GM19468 (cell line): ENCODE data around the gene RNF8.
"Not testable (repeated sequence)": the region's sequence is repeated elsewhere in the genome, so short reads cannot be mapped to it uniquely, and the experiment has no call there.

Experiments used
- ATAC-seq: cut with Tn5 transposase; IDR thresholded peaks from one replicate; pipeline ENCODE4 v1.9.1; 2021; ENCODE audit warnings: mild to moderate bottlenecking, moderate library complexity, moderate number of reproducible peaks; ENCODE audit not compliant: unreplicated experiment; ENCODE audit errors: extremely low read depth

Gene RNF8

DNA sequence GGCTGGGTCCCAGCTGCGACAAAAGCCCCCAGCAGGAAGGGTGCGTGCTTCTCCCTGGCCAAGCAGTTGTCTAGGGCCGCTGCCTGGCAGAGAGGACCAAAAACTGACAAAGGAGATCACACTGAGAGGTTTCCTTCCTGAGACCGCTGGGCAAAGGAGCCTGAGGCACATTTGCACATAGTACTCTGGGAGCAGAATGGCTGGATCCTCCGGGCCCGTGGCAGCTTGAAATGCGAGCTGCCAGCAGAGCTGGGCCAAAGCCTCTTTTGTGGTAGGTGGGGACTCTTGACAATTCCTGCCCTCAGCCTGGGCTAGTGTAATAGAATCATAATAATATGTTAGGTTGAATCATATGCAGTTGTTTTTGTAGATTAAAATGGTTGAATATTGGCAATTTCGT lies 33.1 kb upstream of the RNF8 start:
- ATAC-seq = no peak

DNA sequence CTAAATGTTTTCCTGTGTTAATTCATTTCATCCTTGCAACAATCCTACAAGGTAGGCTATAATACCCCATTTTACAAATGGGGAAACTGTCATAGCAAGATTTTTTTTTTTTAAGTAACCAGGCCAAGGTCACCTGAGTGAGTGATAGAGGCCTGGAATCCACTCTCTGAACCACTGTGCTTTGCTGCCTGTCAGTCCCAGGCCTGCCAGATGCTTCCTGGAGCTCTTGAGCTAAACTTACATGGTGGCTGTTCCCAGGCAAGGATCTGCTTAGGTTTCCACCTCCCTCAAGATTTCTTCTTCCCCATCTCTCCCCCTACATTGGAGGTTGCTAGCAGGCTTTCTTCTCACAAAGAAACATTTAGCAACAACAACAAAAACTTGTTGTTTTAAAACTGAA lies 32.7 kb upstream of the RNF8 start:
- ATAC-seq = no peak

DNA sequence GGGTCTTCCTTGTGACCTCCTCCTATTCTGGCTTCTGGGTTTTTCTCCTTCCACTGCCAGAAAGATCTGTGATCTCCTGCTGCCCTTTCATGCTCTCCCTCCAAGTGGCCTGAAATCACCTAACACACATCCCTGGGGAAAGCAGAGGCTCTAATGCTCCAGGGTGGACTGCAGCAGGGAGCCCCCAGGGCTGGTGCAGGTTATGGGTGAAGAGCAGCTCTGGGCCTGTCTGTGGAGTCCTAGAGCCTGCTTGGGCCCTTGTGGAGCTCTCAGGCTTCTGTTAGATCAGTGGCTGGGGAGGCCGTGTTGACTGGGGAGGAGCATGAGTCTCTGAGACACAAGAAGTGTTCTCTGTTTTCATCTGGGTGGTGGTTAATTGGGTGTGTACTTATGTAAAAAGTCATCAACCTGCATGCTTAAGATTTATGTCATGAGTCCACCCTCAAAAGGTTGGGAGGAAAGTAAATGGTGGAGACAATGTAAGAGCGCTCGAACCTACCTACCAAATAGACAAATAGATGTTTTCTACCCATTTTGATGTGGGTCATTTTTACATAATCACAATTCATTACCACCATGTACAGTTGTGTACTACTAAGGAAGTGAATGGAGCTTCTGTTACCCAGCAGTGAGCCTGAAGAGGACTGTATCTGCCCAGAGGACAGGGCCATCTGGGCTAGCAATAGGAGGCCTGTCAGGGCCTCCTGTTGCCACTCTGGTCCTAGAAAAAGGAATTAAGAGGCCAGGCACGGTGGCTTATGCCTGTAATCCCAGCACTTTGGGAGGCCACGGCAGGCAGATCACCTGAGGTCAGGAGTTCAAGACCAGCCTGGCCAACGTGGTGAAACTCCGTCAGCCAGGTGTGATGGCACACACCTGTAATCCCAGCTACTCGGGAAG lies 32.0 kb upstream of the RNF8 start:
- ATAC-seq = no peak

DNA sequence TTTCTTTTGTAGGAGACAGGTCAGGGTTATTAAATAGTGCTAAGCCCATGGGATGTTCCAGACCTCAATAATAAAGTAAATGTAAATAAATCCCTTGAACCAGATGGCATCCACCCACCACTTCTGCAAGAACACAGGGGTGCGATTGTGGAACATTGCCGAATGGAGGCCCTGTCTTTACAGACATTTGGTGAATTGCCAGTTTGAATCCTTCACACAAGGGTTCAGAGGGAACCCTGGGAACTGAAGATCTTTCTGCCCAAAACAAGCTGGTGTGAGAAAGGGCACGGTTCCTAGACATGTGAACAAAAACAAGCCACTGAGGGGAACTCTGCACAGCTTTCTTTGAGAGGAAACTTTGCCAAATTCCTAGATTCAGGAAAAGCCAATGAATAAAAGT lies 30.2 kb upstream of the RNF8 start:
- ATAC-seq = no peak

DNA sequence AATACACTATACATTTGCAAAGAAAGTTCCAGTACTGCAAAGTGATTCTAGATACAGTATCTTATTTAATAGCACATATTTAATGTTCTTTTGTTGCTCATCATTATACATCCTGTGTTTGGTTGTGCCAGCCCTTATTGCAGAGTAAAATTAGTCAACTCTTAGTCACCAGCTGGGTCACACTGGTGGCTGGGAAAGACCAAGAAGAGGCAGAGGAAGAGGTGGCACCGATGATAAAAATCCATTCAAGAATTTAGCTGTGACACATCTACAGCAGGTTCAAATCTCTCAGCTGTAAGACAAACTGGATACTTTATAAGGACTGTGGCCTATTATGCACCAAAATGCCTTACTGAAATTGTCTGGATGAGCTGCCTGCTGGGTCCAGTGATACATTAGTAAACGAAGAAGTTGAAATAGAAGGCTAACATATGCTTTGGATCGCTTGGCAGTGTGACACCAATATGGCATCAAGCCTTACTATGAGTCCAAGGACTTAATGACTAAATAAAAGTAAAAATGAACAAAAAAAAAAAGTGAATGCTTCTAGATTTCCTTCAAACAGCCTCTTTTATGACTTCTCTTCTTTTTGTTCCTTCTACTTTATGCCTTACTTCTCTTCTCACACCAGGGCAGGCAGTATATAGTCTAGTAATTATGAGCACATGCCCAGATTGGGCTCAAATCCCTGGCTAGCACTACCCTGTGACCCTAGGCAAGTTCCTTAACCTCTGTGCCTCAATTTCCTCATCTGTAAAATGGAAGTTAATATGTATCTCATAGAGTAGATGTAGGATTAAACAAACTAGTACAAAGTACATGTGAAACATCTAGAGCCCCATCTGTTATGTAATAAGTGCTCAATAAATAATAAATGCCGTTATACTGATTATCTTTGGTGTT lies 29.4 kb upstream of the RNF8 start:
- ATAC-seq = no peak

DNA sequence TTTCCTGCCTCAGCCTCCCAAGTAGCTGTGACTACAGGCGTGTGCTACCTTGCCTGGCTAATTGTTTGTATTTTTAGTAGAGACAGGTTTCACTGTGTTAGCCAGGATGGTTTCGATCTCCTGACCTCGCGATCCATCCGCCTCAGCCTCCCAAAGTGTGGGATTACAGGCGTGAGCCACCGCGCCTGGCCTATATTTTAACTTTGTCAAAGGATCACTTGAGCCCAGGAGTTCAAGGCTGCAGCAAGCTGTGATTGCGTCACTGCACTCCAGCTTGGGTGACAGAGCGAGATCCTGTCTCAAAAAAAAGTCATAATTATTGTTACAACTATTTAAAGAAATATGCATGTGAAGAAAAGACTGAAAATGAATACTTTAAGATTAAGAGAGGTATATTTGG lies 23.4 kb upstream of the RNF8 start:
- ATAC-seq = not testable (repeated sequence)

DNA sequence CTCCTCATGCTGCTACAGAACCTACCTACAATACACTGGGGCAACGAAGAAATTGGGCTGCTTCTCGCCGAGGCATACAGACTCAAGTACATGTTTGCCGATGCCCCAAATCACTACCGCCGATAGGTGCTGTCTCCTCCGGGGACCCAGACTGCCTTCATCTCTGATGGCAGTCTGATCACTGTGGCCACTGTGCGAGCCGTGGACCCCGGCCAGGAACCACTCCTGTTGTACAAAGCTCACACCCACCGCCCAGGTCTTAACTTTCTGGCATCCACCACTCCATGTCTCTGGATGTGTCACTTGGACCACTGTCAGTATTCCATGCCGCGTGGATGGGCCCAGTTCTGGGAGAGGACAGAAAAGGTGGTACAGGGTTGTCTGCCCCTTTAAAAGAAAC lies 22.7 kb upstream of the RNF8 start:
- ATAC-seq = no peak

DNA sequence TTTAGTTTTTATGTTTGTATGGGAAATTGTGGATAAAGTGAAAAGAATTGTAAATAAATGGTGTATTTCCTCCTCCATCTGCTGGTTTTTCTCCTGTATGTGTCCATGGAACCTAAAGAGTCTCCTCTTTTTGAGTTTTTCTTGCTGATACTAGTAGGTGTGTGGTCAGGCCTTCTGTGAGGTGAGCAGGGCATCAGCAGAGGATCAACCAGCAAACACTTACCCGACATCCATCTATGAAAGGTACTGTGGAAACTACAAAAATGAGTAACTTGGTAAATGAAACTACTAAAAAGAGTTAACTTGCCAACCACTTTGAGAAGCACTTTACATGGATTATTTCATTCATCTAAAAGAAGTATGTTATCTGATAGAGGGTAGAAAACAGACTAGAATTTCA lies 20.9 kb upstream of the RNF8 start:
- no peak for ATAC-seq

DNA sequence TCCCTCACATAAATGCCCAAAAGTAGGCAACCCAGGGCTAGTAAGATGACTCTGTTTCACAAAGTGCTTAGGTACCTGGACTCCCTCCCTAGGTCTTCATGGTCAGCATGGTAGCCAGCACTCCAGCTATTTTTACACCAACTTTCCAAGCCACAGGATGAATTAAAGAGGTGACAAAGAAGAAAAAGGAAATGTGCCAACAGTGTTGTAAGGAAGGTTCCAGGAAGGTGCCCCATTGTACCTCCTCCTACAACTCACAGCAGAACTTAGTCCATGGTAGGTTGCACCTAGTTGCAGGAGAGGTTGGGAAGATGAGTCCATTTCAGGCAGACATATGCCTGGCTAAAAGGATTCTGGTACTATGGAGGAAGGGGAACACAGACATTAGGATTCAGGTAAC lies 19.7 kb upstream of the RNF8 start:
- ATAC-seq = no peak

DNA sequence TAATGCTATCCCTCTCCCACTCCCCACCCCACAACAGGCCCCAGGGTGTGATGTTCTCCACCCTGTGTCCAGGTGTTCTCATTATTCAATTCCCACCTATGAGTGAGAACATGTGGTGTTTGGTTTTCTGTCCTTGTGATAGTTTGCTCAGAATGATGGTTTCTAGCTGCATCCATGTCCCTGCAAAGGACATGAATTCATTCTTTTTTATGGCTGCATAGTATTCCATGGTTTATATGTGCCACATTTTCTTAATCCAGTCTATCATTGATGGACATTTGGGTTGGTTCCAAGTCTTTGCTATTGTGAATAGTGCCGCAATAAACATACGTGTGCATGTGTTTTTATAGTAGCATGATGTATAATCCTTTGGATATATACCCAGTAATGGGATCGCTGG lies 15.5 kb upstream of the RNF8 start:
- ATAC-seq = not testable (repeated sequence)

DNA sequence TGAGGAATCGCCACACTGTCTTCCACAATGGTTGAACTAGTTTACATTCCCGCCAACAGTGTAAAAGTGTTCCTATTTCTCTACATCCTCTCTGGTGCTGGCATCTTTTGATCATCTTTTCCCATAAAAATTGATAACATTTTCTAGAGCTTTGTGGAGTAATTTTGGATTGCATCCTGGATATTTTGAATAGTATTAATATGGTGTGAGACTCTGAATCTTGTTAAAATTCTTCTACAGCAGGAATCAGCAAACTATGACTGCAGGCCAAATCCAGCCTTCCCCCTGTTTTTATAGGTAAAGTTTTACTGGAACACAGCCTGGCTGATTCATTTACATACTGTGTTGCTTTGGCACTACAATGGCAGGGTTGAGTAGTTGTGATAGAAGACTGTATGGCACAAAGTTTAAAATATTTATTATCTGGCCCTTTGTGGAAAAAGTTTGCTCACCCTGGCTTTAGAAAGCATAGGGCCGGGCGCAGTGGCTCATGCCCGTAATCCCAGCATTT lies 15.0 kb upstream of the RNF8 start:
- no peak for ATAC-seq

DNA sequence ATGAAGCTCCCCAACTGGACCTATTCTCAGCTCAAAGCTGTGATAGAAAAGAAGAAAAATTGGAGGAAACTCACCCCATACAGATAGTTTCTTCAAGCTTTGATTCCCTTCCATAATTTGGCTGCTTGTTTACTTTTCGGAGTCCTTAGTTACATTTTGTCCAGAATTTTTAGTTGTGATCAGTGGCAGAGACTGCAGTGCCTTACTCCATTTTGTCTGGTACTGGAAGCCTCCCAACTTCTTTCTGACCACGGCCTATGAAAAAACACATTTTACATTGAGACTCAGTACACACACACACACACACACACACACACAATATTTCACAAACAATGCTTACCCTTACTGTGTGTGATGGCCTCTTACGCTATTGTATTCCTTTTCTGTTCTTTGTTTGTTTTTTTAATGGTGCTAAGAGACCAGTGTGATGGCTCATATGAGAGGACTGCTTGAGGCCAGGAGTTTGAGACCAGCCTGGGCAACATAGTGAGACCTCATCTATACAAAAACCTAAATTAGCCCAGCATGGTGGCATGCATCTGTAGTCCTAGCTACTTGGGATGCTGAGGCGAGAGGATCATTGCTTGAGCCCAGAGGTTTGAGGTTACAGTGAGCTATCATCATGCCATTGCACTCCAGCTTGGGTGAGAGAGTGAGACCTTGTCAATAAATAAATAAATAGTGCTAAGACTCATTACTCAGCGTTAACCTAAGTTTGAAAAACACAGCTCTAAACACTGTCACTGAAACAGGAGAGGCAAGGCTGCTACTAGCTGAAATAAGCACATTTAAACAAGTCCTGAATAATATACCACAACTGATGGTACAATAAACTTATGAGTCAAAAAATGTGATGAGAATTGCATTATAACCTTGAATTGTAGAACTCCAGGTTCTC lies 13.8 kb upstream of the RNF8 start:
- no peak for ATAC-seq

DNA sequence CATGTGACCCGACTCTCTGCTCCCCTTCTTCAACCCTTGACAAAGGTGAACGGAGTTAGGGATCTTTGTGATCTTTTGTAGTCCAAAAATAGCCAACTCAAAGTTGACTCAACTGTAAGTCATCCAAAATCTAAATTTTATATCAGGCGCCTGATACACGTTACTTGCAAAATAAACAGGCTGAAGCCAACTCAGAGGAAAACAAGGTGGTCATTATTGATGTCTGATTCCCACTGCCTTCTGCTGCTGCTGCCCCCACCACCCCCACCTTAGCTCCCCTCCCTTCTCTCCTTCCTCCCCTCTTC lies 13.2 kb upstream of the RNF8 start:
- ATAC-seq = no peak

DNA sequence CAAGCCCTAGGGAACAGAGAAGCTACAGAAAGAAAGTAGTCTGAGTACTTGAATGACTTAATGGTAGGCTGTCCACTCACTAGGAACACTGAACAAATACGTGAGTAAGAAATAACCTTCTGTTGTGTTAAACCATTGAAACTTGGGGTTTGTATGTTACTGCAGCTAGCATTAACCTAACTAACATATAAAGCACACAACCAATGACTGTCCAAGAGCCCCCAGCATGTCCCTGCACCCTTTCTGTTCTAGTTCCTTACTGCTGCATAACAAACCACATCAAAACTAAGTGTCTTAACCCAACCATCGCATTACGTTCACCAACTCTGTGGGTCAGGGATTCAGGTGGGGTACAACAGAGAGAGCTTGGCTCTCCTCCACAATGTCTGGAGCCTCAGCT lies 10.5 kb upstream of the RNF8 start:
- ATAC-seq = no peak

DNA sequence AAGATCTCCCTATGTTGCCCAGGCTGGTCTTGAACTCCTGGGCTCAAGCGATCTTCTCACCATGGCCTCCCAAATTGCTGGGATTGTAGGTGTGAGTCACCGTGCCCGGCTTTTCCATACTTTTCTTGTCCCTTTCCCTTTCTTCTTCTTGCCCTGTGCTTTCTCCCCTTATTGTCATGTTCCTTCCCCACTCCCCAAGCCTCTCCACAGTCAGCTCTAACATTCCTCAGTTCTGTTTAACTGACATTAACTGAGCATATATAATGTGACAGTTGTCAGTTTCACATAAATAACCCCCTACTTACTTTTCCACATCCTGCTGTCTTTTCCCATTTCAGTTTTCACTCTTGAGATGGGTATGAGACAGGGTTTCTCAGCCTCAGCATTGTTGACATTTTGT lies 9.5 kb upstream of the RNF8 start:
- ATAC-seq = no peak

DNA sequence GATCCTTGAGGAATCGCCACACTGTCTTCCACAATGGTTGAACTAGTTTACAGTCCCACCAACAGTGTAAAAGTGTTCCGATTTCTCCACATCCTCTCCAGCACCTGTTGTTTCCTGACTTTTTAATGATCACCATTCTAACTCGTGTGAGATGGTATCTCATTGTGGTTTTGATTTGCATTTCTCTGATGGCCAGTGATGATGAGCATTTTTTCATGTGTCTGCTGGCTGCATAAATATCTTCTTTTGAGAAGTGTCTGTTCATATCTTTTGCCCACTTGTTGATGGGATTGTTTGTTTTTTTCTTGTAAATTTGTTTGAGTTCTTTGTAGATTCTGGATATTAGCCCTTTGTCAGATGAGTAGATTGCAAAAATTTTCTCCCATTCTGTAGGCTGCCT lies 8.0 kb upstream of the RNF8 start:
- not testable (repeated sequence) for ATAC-seq

DNA sequence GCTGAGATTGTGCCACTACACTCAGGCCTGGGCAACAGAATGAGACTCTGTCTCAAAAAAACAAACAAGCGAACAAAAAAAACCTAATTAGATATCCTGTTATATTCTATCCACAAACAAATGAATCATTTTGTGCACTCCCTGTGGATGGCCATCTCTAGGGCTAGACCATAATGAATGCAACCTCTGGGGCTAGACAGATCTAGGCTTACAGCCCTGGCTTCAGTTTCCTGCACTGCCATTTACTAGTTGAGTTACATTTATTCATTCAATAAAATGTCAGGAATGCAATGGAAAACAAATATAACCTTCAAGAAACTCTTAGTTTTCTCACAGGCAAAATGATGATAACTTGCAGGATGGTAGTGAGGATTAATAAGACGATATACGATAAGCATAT lies 6.6 kb upstream of the RNF8 start:
- ATAC-seq = no peak

DNA sequence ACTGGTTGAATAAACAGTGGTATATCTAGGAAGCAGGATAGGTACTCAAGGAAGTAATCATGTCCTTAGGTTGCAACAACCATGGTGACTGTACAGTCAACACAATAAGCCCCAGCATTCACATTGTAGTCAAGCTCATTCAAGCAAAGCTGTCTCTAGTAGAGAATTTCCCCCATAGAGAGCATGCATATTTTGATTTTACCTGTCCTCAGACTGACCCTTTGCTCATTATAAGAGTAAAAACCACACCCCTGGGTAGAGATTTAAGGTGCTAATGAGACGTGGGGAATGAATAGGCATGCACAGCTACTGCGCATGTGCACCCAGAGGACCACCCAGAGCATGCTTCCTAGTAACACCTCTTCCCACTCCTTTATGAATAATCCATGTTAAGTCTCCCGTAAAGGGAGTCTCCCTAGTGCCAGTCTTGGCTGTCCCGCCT lies 6.1 kb upstream of the RNF8 start:
- no peak for ATAC-seq

DNA sequence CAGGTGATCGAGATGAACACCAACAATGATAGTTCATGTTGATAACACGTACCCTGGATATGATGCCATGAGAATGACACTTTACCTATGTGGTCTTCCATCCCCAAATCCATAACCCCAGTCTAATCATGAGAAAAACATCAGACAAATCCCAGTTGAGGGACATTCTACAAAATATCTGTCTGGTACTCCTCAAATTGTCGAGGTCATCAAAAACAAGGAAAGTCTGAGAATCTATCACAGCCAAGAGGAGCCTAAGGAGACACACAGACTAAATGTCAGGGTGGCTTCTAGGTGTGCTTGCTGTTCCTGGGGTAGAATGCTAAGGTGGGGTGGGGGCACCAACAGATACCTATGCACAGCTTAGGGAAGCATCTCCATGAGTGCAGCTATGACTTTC lies 2.8 kb upstream of the RNF8 start:
- ATAC-seq = no peak

DNA sequence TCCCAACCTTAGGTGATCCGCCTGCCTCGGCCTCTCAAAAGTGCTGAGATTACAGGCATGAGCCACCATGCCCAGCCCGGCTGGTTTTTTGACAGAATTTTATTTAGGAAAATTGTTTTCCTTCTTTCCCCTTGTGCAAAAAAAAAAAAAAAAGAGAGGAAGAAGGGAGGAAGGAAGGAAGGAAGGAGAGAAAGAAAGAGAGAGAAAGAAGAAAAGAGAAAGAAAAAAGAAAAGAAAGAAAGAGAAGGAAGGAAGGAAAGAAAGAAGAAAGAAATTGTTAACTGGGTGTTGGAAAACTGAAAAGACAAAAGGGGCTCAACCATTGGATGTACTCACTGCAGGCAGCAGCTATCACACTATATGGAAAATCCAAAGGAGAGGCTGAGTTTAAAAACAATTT lies 1.4 kb upstream of the RNF8 start:
- no peak for ATAC-seq
